GM21717 (cell line): ENCODE measurements around the gene FAM151A.
"Not testable (repeated sequence)": the region's sequence is repeated elsewhere in the genome, so short reads cannot be mapped to it uniquely, and the experiment has no call there.

Experiments
- ATAC-seq: cut with Tn5 transposase; IDR thresholded peaks from one replicate; pipeline ENCODE4 v1.9.1; 2021; ENCODE audit warnings: mild to moderate bottlenecking, moderate library complexity; ENCODE audit not compliant: unreplicated experiment

FAM151A gene

GRCh38 chr1:54636461-54637446 is 13.4 kb upstream of the FAM151A start:
- not testable (repeated sequence) for ATAC-seq

DNA sequence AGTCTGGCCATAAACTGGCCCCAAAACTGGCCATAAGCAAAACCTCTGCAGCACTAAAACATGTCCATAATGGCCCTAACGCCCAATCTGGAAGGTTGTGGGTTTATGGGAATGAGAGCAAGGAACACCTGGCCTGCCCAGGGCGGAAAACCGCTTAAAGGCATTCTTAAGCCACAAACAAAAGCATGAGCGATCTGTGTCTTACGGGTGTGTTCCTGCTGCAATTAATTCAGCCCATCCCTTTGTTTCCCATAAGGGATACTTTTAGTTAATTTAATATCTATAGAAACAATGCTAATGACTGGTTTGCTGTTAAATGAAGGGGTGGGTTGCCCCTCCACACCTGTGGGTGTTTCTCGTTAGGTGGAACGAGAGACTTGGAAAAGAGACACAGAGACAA is 12.5 kb upstream of the FAM151A start:
- ATAC-seq: not testable (repeated sequence)

DNA sequence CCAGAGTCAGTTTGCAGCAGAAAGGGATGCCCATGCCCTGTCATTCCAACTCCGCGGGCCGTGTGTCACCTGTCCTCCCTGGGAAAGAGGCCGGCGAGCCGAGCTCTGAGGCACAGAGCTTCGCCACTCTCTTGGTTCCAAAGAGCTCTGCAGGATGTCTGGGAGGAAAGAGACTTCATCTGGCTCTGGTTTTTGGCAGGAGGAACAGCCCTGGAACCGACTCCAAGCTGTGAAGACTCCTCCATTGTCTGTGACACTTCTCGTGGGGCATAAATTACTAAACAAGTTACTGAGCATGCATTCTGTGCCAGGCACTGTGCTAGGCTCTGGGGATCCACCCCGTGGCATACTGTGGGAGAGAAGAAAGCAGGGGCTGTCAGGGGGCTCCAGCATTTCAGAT is 3.9 kb upstream of the FAM151A start:
- no peak for ATAC-seq

DNA sequence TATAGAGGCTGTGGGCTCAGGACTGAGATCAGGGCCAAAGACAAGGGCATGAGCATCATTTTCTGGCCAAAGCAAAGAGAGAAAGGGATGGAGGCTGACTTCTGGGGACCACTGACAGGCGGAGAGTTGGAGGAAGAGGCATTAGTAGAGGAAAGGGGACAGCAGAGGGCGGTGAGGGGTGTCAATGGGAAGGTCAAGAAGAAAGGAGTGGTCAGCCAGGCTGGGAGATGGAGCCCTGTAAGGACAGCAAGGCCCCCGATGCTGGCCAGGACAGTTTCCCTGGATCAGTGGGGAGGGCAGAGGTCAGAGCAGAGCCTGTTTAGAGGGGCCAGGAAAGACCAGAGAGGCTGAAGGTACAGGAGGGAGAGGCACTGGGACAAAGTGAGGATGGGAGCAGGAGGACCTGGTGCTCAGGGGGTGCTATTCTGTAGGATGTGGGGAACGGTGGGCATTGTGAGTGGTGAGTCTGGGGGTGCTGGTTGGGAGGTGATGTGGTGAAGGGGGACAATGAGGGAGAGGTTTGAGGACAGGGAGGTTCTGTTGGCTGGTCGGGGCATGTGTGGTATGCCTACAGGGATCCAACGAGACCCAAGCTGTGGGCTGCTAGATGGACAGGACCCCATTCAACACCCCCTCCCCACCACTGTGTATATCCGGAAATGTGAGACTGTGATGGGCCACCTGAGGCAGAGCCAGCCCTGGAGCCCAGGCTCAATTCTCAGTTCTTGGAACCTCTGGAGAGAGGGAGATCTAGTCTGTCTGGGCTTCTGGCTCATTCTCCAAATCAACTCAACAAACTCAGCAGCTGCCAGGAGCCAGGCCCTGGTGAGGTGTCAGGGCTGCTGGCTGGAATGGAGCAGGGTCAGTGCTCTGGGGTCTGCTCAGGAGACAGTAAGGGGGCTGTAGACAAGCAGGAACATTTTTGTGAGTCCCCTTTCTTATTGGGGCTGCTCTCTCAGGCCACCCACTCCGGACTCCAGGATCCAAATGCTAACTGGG is 1.4 kb upstream of the FAM151A start:
- ATAC-seq: no peak

DNA sequence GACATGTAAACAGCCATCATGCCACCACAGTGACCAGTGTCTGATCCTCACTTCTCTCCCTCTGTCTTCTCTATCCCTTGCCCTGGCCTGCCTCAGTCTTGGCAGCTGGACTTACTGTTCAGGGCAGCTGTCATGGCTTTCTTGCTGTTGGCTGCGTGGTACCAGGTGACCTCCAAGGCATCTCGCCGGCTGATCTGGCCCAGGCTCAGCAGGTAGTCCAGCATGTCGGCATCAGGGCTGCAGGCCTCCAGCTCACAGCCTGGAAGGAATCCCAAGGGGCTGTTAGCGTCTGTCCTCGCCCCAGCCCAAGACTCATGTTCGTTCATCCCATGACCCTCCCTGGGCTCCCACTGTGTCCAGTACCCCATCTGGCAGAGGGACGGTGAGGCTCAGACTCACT is 3.6 kb downstream of the FAM151A start:
- ATAC-seq: no peak

- ATAC-seq: no peak
Observed at GRCh38 chr1:54615531-54616279, 7.6 kb downstream of the FAM151A start.

DNA sequence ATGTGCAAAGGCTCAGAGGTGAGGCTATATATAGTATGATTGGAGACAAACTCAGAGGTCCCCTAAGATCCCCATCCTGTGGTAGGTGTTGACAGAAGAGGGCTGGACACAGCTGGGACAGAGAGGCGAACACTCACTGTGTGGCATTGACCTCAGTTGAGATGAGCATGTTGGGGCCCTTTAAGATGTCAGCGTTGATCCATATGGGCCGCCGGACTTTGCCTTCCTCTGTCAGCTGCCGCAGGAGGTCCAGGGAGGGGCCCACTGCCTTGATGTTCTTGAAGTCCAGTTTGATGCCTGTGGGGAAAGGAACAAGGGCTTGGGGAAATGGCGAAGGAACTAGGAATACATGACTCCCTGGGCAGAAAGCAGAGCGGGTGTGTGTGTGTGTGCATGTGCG is 8.8 kb downstream of the FAM151A start:
- ATAC-seq: no peak

GRCh38 chr1:54614024-54614423 is 9.3 kb downstream of the FAM151A start:
- no peak for ATAC-seq

DNA sequence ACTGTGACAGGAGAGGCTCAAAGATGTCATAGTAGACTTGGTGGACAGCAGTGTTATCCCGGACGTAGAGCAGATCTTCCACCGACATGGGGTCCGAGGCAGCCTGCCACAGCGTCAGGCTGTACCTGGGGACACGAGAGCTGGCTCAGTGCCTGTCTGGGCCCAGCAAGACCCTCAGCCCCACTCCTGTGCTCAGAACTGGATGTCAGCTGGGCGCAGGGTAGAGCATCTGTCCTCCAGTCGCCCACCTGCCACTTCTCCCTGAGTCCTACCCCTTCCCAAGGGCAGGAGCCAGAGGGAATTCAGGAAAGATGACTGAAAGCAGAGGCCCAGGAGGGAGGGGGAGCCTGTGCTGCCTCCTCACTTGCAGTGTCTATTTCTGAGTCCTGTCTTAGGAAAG is 11.7 kb downstream of the FAM151A start:
- ATAC-seq: no peak

DNA sequence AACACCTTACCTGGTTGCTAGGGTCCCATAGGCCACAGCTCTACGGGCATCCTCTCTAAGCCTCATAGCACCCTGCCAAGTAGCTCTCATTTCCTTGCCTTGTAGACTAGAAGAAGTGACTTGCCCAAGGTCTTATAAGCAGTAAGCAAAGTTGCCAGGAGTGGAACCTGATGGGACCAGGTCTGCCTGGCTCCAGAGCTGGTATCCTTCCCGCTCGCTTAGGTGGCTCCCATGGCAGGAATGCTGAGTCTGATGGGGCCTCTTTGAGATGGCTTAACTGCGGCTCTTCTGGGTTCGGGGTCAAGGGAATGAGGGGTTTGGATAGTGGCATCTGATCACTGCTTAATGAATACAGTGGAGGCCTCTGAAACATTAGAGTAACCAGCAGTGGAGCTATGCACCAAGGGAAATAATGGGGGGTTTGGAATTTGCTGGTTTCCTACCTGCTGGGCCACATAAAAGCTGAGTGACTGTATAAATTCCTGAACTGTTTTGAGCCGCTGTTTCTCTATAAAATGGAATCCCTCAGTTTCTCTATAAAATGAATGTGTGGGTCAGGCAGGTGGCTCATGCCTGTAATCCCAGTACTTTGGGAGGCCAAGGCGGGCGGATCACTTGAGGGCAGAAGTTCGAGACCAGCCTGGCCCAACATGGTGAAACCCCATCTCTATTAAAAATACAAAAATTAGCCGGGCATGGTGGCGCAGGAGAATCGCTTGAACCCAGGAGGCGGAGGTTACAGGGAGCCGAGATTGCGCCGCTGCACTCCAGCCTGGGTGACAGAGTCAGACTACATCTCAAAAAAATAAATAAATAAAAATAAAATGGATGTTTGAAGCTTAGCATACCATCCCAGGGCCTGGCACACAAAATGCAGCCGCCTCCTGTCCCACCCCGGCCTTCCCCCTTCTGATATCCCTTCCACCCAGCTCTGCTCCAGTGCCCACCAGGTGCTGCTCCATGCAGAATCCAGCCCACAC is 12.4 kb downstream of the FAM151A start:
- ATAC-seq: no peak

GRCh38 chr1:54610048-54610447 is 13.3 kb downstream of the FAM151A start:
- no peak for ATAC-seq

- ATAC-seq: no peak
Observed at GRCh38 chr1:54609301-54609921, 13.9 kb downstream of the FAM151A start.

DNA sequence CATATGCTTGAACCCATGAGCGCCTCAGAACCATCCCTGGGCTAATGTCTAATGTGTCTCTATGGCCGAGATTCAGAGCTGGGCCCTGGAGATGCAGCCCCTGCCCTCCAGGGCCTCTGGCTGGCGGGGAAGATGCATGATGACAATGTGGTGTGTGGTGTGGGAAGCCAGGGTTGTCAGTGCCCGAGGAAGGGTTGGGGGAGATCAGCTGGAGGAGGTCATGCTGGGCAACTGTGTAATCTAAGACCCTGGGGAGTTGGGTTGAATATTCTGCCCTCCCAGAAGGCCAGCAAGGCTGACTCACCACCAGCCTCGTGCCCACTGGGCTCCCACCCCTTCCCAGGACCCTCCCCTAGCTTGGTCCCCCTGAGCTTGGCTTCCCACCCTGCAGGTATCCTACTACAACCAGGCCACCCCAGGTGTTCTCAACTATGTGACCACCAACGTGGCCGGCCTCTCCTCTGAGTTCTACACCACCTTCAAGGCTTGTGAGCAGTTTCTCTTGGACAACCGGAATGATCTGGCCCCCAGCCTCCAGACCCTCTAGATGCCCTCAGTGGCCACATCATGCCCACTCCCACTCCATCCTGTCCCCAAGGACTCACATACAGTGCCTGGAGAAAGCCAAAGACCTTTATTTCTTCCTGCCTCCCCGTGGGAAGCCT is 14.6 kb downstream of the FAM151A start:
- no peak for ATAC-seq

DNA sequence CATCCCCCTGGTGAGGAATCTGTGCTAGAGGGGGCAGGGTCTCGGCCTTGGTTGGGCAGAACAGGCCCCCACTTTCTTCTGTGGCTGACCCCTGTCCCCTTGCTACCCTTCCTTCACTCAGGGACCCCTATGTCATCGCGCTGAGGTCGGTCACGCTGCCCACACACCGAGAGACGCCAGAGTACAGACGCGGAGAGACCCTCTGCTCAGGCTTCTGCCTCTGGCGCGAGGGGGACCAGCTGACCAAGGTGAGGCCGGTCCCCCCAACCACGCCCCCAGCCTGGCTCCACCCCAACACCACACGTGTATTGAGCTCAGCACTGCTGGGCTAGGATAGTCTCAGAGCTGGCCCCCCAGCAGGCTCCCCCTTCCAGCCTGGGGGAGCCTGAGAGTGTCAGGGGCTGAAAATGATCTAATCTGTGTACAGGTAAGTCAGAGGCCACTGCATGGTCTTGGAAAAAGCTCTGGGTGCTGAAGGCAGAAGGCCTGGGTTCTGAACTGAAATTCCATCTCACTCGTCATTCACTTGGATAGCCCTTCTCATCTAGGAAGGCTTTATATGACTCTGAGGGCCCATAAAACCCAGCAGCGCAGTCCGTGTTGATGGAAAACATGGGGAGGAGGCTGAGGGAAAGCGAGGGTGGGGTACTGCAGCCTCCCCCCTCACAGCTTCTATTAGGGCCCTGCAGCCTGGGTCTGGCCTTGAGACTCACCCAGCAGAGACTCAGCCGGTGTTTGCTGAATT is 15.3 kb downstream of the FAM151A start:
- no peak for ATAC-seq

- no peak for ATAC-seq
Observed at GRCh38 chr1:54606990-54607325, 16.4 kb downstream of the FAM151A start.

- no peak for ATAC-seq
Observed at GRCh38 chr1:54606096-54606989, 17.0 kb downstream of the FAM151A start.
